NCI-H2196 treated with DMSO at 0.1 percent for 48 hours (cell line): Measurements from ENCODE around the gene CEP250.
A peak's percentile ranks its signal among the peaks of the same experiment; 100 is the strongest.

Experiments
- DNase-seq: peaks from one replicate; lab custom pipeline; 2025; ENCODE audit not compliant: unreplicated experiment; lab: John Stamatoyannopoulos, UW

Gene CEP250

DNA sequence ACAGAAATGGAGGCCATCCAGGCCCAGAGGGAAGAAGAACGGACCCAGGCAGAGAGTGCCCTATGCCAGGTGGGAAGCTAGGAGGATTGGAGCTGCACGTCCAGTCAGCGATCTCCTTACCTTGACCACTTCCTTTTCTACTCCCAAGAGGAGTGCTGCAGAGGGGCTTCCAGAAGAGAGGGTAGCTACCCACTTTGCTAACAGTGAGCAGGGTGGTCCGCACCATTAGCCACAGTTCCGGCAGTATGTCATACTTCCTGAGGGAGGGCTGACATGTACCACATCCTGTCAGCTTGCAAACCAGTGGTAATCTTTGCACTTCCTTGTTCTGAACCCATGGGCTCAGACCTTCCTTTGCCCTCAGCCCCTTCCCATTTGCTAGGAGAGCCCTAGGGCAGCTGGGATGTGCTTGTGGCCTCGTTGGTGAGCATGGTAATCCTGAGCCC lies 35.4 kb downstream of the CEP250 start:
- no peak for DNase-seq

DNA sequence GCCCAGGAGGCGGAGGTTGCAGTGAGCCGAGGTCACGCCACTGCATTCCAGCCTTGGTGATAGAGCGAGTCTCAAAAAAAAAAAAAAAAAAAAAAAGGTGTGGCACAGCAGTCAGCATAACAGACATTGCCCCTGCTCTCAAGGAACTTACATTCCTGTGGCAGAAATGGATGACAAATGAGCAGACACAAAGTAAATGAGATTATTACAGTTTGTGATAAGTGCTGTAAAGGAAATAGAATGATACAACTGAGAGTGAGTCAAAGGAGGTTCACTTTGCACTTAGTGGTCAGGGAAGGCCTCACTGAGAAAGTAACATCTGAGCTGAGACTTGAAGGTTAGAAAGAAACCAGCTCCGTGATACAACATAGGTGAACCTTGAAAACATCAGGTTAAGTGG lies 36.4 kb downstream of the CEP250 start:
- DNase-seq, result no peak

DNA sequence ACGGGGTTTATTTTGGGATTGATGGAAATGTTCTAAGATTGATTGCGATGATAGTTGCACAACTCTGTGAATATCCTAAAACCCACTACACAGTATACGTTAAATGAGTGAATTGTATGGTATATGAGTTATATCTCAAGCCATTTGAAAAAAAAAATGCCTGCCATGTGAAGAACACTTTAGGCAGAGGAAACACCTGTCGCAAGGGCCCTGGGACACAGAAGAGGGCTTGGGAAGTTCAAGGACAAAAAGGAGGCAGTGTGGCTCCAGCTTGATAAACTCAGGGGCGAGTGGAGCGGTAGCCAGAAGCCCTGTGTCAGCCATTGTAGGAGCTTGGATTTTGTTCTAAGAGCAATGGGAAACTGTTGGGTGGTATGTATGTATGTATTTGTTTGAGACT lies 37.0 kb downstream of the CEP250 start:
- DNase-seq, result no peak

DNA sequence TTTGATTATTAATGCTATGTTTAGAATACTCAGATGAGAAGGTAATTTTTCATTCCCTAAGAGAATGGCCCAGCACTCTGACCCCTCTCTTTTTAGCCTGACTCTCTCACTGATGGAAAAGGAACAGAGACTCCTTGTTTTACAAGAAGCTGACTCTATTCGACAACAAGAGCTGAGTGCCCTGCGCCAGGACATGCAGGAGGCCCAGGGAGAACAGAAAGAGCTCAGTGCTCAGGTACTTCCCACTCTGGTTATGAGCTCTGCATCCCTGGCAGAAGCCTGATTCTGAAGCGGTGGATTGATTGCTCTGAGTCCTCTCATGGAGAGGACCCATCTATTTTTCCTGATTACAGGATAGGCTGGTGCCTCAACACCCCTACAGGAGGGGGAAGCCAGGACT lies 41.1 kb downstream of the CEP250 start:
- DNase-seq, result no peak

DNA sequence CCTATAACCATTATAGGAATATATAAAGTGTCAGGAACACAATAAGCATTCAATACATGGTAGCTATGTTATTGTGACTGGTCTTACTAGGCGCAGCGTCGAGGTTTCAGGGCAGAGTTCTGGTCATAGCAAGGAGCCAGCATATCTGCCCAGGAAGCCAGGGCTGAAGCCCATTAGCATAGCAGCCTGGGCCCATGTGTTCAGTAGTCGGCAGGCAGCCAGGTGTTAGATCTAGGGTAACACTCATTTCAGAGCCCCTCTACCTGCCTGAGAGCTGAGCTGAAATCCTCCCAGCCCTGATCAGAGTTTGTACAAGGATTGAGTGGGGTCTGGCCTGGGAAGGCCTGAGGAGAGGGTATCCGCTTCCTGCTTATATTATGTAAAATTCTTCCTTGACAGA lies 41.9 kb downstream of the CEP250 start:
- no peak for DNase-seq

DNA sequence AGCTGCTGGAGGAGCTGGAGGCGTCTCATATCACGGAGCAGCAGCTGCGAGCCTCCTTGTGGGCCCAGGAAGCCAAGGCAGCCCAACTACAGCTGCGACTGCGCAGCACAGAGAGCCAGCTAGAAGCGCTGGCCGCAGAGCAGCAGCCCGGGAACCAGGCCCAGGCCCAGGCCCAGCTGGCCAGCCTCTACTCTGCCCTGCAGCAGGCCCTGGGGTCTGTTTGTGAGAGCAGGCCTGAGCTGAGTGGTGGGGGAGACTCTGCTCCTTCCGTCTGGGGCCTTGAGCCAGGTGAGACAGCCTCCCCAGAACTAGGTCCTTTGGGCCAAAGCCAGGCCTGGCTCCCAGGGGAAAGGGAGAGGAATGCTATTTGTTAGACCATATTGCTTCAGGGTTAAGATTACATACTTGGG lies 42.4 kb downstream of the CEP250 start:
- no peak for DNase-seq

DNA sequence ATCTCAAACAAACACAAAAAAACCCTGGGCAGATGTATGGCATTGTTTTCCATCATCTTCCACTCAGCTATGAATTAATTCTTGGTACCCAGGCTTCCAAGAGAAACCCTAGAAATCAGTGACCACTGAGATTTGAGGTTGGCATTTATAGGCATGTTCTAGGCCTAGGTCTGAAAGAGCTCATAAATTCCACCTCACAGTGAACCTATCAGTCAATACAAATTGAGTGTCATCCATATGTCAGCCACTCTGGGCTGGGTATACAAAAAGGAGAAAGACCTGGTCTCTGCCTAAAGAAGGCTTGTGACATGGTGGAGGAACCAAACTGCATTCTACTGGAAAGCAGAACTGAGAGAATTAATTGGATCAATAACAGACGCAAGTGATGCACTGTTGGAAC lies 43.9 kb downstream of the CEP250 start:
- DNase-seq, result no peak

DNA sequence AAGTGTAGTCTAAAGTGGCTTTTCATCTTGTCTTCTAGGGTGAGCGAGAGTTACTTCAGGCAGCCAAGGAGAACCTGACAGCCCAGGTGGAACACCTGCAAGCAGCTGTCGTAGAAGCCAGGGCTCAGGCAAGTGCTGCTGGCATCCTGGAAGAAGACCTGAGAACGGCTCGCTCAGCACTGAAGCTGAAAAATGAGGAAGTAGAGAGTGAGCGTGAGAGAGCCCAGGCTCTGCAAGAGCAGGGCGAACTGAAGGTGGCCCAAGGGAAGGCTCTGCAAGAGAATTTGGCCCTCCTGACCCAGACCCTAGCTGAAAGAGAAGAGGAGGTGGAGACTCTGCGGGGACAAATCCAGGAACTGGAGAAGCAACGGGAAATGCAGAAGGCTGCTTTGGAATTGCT lies 47.0 kb downstream of the CEP250 start:
- no peak for DNase-seq

DNA sequence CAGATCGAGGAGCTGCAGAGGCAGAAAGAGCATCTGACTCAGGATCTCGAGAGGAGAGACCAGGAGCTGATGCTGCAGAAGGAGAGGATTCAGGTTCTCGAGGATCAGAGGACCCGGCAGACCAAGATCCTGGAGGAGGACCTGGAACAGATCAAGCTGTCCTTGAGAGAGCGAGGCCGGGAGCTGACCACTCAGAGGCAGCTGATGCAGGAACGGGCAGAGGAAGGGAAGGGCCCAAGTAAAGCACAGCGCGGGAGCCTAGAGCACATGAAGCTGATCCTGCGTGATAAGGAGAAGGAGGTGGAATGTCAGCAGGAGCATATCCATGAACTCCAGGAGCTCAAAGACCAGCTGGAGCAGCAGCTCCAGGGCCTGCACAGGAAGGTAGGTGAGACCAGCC lies 47.9 kb downstream of the CEP250 start:
- no peak for DNase-seq

DNA sequence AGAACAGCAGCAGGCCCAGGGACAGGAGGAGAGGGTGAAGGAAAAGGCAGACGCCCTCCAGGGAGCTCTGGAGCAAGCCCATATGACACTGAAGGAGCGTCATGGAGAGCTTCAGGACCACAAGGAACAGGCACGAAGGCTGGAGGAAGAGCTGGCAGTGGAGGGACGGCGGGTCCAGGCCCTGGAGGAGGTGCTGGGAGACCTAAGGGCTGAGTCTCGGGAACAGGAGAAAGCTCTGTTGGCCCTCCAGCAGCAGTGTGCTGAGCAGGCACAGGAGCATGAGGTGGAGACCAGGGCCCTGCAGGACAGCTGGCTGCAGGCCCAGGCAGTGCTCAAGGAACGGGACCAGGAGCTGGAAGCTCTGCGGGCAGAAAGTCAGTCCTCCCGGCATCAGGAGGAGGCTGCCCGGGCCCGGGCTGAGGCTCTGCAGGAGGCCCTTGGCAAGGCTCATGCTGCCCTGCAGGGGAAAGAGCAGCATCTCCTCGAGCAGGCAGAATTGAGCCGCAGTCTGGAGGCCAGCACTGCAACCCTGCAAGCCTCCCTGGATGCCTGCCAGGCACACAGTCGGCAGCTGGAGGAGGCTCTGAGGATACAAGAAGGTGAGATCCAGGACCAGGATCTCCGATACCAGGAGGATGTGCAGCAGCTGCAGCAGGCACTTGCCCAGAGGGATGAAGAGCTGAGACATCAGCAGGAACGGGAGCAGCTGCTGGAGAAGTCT lies 48.6 kb downstream of the CEP250 start:
- peak; percentile 64 for DNase-seq

DNA sequence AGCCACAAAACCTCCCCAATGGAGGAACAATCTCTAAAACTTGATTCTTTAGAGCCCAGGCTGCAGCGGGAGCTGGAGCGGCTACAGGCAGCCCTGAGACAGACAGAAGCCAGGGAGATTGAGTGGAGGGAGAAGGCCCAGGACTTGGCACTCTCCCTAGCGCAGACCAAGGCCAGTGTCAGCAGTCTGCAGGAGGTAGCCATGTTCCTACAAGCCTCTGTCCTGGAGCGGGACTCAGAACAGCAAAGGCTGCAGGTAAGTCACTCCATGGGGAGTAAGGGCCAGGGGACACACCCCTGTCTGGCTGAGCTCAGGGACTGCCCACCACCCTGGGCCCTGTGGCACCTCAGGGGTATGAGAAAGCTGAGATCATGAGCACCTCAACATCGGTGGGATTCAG lies 49.4 kb downstream of the CEP250 start:
- no peak for DNase-seq

DNA sequence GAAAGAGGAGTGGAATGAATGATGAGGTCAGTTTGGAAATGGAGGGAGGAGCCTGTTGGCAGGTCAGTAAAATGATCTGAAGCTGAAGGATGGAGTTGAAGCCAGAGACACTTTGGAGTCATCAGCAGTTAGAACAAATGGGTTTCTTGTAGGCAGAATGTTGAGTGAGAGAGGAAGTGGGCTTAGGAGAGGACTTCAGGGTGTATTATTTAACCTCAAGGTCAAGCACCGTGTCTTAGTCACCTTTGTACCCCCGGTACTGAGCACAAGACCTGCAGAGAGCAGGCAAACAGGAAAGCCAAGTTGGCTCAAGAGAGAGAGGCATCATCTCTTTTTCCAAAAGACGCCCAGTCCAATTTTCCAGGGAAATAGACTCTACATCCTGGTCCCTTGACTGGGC lies 50.8 kb downstream of the CEP250 start:
- DNase-seq, result no peak

DNA sequence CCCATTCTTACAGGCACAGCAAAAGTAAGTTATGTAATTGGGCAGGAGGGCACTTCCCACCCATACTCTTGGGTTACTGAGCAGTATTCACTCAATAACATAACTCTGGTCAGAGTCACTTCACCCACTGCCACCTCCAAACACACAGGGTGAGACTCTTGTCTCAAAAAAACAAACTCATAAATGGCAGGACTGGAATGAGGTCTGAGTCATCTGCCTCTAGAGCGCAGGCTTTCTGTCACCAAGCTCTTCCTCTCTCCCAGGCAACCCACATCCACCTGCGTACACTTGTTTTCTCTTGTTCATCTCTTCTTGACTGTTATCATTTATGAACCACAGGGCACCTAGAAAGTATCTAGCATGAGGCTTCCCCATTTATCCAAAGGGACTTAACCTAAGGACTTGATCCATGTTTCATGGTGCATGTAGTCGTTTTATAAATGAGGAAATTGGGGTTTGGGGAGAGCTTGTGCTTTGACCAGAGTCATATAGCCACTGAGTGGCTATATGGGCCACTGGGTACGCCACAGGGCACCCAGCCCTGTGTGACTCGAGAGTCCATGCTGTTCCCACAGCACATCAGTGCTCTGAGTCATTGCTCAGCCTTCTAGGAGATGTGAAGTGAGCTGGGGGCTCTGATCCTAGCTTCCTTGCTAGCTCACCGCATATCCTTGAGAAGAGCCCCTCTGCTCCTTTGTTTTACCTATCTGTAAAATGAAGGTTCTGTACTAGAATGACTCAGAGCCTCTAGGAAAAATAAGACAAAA lies 51.7 kb downstream of the CEP250 start:
- DNase-seq, result no peak

DNA sequence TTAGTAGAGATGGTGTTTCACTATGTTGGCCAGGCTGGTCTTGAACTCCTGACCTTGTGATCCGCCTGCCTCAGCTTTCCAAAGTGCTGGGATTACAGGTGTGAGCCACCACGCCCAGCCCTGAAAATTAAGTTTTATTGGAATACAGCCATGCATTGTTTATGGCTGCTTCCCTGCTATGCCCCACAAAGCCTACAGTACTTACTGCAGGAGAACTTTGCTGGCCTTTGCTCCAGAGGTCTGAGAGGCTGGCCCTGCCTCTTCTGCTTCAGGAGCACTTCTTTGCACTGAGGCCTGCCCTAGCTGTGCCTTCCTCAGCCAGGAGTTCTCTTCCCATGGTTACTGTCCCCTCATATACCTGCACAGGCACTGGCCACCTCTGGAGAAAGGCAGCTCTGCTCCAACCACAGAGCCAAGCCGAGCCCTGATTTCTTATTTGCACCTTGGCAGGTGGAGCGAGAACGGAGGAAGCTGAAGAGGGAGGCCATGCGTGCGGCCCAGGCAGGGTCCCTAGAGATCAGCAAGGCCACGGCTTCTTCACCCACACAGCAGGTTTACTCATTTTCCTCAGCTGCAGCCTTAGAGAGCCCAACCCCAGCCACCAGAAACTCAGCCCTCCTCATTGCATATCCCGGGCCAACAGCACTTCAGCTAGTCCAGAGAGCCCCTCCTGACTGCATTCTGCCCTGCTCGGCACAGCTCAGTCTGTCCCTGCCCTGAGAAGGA lies 53.3 kb downstream of the CEP250 start:
- DNase-seq, result no peak

DNA sequence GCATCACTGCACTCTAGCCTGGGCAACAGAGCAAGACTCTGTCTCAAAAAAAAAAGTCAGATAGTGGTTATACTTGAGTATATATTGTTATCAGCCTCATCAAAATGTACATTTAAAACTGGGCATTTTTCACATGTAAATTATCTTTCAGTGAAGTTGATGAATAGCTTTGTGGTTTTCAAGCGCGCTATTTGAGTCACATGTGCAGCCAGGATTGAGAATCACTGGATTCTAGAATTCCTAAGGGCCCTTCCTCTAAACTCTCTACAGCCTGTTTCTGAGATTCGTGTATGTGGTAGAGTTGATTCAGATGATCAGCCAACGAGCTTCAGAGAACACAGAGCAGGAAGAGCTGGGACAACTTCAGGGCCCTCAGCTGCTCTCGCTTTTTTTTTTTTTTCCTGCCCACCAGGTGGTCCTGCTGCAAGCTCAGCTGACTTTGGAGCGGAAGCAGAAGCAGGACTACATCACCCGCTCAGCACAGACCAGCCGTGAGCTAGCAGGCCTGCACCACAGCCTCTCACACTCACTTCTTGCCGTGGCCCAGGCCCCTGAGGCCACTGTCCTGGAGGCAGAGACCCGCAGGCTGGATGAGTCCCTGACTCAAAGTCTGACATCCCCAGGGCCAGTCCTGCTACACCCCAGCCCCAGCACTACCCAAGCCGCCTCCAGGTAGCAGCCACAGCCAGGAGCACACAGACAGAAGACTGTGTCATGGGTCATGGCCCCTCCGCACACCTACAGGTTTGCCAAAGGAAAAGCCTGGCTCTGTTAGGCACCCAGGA lies 55.7 kb downstream of the CEP250 start:
- no peak for DNase-seq

DNA sequence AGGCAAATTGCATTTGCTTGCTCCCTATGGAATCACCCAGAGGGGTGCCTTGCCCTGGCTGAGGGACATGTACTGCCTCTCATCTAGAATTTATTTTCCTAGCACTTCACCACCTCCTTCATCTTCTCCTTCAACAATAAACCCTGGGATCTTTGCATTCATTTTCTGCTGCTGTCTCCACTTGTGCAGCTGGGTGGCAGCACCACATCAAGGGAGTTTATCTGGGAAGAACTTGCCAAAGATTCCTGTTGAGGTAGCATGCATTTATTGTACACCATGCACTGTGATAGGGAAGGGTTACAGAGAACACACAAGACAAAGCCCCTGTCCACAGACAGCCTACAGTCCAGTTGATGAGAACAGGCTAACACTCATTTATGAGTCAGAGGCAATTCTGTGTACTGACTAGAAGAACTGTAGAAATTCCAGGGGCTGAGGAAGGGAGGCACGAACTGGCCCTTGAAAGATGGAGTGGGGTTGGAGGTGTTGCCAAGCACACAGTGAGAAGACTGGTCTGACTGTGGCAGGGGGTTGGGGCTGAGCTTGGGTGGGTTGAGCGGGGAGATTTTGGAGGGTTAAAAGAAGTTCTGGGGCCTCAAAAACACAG lies 56.5 kb downstream of the CEP250 start:
- peak; percentile 51 for DNase-seq

DNA sequence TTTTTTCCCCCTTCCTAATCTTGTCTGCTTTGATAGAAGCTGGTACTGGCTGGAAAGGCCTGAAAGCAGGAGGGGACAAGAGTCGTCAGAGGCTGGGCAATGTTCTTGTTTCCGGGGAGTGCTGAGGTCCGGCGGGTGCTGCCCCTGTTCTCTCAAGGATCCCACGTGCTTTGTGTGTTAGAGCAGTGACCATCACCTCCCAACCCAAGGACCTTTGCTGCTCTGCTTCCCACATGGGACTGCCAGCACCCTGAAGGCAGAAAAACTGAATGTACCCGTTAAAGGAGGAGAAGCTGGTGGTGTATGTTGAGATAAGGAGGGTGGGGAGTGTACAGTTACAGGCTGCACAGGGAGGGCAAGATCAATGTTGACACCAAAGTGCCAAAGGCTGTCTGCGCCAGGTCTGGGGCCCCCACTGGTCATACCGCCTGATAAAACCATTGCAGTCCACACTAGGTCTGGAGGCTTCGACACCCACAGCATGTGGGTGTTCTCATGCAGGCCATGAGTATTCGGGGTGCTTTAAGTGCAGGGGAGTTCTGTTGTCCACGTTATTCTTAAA lies 59.1 kb downstream of the CEP250 start:
- no peak for DNase-seq

DNA sequence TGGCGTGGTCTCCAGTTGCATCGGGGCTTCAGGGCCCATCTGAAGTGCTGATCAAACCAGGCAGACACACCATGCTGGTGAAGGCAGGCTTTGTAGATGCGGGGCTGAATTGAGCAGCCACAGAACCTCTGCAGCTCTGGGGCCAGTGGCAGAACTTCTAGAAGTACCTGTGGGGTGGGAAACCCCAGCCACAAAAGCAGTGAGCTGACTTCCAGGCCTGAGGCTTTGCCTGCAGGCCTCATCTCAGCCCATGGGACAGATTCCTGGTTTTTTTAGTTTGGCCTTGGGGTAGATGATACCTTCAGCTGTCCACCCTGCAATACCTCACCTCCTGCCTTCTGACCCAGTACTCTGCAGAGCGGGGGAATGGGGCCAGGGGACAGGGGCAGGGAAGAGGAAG lies 59.9 kb downstream of the CEP250 start:
- no peak for DNase-seq

DNA sequence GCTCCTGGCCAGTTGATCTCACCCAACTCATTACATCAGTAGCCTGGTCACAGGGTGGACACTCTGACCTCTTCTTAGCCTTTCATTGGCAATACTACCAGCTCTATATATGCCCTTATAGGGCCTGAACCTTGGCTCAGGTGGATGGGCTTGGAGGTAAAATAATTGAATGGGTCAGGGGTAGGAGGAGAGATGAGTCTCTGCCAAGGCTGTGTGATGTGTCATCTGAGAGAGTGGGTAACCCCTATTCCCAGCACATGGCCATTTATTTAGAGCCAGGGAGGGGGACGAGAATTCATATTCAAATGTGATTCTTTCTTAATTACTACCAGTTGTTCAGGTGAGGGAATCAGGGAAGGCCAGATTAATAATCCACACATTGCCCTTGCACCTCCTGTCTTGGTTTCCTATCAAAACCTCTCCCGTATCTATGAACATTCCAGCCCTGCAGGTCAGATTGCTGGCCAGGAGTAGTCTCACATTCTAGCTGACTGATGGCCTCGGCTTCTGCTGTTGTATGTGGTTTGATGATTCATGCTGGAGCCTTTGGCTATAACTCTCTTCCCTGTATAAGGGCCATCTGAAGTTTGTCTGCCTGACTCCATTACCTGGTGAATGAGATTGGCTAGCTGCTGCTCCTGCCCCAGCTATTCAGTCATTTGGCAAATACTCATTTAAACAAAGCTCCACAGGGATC lies 60.7 kb downstream of the CEP250 start:
- peak; percentile 35 for DNase-seq

DNA sequence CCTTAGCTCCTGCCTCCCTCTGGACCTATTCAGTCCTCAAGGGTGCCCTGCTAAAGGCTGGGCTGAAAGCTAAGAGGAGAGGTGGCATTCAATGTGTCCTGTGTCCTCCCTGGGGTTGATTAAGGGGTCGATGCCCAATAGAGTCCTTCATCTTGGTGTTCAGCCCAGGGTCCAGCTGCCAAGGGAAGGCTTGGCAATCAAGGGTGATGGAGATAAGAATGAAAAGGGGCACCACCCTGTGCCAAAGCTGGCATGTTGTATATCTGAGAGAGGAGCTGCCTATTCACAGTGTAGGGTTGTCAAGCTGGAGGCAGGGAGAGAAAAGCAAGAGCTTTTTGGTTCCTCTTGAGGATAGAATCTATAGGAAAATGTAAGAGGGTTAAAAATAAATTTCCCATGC lies 61.7 kb downstream of the CEP250 start:
- peak; percentile 21 for DNase-seq
